HepG2 (cell line): Measurements from ENCODE around the gene ARHGEF38. TPM values are rescaled to one million over a fixed set of nuclear protein-coding genes. Genes with fewer than 3 reads are reported as not detected.
A peak's percentile ranks its signal among the peaks of the same experiment; 100 is the strongest.

Experiments used
- ATAC-seq: fragments of 200-7000 bp; cut with Tn5 transposase; 3 replicates; pipeline ENCODE4 v1.9.1; 2020; ENCODE audit warnings: mild to moderate bottlenecking, moderate library complexity
- BruUV-seq: library from RNA; stranded (reverse); fragments of 400-500 nt; replicated peaks from 2 replicates; lab custom pipeline; 2021; lab: Mats Ljungman, UMichigan
- CTCF ChIA-PET: fragments of 300-600 bp; formaldehyde crosslinking; extraction: SDS; loops from one replicate; lab custom pipeline; 2021; ENCODE audit warnings: low total read pairs, inconsistent platforms, low intra/inter-chr PET ratio; lab: Yijun Ruan, JAX
- POLR2A ChIA-PET: fragments of 350-600 bp; sonication (Branson Sonifier 250); formaldehyde crosslinking; loops from one replicate; lab custom pipeline; 2020; ENCODE audit warnings: antibody characterized with exemption, inconsistent platforms; lab: Yijun Ruan, JAX
- DNase-seq: peaks from one replicate; pipeline ENCODE4 v3.0.0-alpha.2; 2015; ENCODE audit warnings: low spot score
- FAIRE-seq: peaks from 3 replicates; lab custom pipeline; 2011; peaks lifted over from hg19 to GRCh38; lab: Jason Lieb, UNC
- H2AFZ ChIP-seq: one replicate; pipeline ENCODE4 v1.6.1; 2011; ENCODE audit warnings: low read length, inconsistent platforms
- H3K27ac ChIP-seq: fragments of 300-600 bp; 3 replicates; pipeline ENCODE4 v1.8.0; 2011; ENCODE audit warnings: mixed run types, mild to moderate bottlenecking, mixed read lengths, low read length, inconsistent platforms; ENCODE audit not compliant: insufficient read depth; ENCODE audit errors: extremely low read length
- H3K27me3 ChIP-seq, 2 experiments: fragments of 200-600 bp in 1 of 2; 2 replicates in 1 of 2; 3 replicates in 1 of 2; pipeline versions ENCODE4 v1.6.0 to v1.8.0; 2011; ENCODE audit warnings: low read length in 2 of 2, mild to moderate bottlenecking in 2 of 2, moderate library complexity in 2 of 2, inconsistent platforms in 1 of 2; ENCODE audit not compliant: insufficient read depth in 2 of 2, control insufficient read depth in 1 of 2
- H3K36me3 ChIP-seq, 2 experiments: fragments of 200-600 bp in 1 of 2; replicated peaks in 1 of 2; 2 replicates in 1 of 2; 3 replicates in 1 of 2; pipeline versions ENCODE4 v1.5.1 to v1.8.0; 2011; ENCODE audit warnings: low read length in 2 of 2, inconsistent platforms in 1 of 2; ENCODE audit not compliant: insufficient read depth in 2 of 2, control insufficient read depth in 1 of 2
- H3K4me1 ChIP-seq: 2 replicates; pipeline ENCODE4 v1.5.1; 2012; ENCODE audit warnings: low read length, inconsistent platforms; ENCODE audit not compliant: insufficient read depth
- H3K4me2 ChIP-seq: 2 replicates; pipeline ENCODE4 v1.6.0; 2011; ENCODE audit warnings: low read depth, low read length, inconsistent platforms
- H3K4me3 ChIP-seq, 3 experiments: fragments of 200-600 bp in 1 of 3; sonication (generic), shearing (Covaris generic) in 1 of 3; replicated peaks in 1 of 3; 2 replicates each; pipeline ENCODE4 v1.5.1; 2011 to 2016; ENCODE audit warnings: low read length in 3 of 3, inconsistent platforms in 2 of 3, low read depth in 2 of 3, mild to moderate bottlenecking in 2 of 3, control low read depth in 1 of 3, mixed read lengths in 1 of 3; ENCODE audit not compliant: insufficient read depth in 1 of 3
- H3K79me2 ChIP-seq: one replicate; pipeline ENCODE4 v1.6.1; 2011; ENCODE audit warnings: low read length, inconsistent platforms; ENCODE audit not compliant: insufficient read depth
- H3K9ac ChIP-seq: 2 replicates; pipeline ENCODE4 v1.6.0; 2011; ENCODE audit warnings: mild to moderate bottlenecking, low read depth, low read length, inconsistent platforms; ENCODE audit not compliant: insufficient read depth
- H3K9me3 ChIP-seq: 2 replicates; pipeline ENCODE4 v1.5.1; 2012; ENCODE audit warnings: mild to moderate bottlenecking, low read length
- H4K20me1 ChIP-seq: 2 replicates; pipeline ENCODE4 v1.6.0; 2011; ENCODE audit warnings: inconsistent platforms, mild to moderate bottlenecking, low read length, moderate library complexity; ENCODE audit not compliant: insufficient read depth
- MXI1 ChIP-seq: IDR thresholded peaks from 3 replicates; pipeline ENCODE4 v1.6.1; 2012; ENCODE audit warnings: low read depth, low read length, inconsistent platforms, borderline replicate concordance
- MZF1 ChIP-seq: sonication (generic); formaldehyde crosslinking; IDR thresholded peaks from 2 replicates; pipeline ENCODE4 v1.8.1; 2023; ENCODE audit warnings: mild to moderate bottlenecking, missing genetic modification reagents, borderline replicate concordance
- PAF1 ChIP-seq: IDR thresholded peaks from 2 replicates; pipeline ENCODE4 v1.6.1; 2016; ENCODE audit warnings: missing genetic modification reagents, missing compliant biosample characterization
- POLR2A ChIP-seq, 2 experiments: IDR thresholded peaks; 2 replicates each; pipeline ENCODE4 v1.6.1; 2011; ENCODE audit warnings: low read depth in 2 of 2, low read length in 2 of 2, mild to moderate bottlenecking in 1 of 2, moderate library complexity in 1 of 2; ENCODE audit not compliant: insufficient read depth in 1 of 2
- SNRNP70 ChIP-seq: fragments of 200-400 bp; formaldehyde crosslinking; IDR thresholded peaks from 2 replicates; pipeline ENCODE4 v1.6.1; 2017; ENCODE audit warnings: mild to moderate bottlenecking, low read depth, low read length, moderate library complexity
- TCF7 ChIP-seq: sonication (generic); IDR thresholded peaks from 2 replicates; pipeline ENCODE4 v1.6.1; 2016; ENCODE audit warnings: antibody characterized with exemption, low read depth
- TCF7L2 ChIP-seq: IDR thresholded peaks from 2 replicates; pipeline ENCODE4 v1.6.1; 2011; ENCODE audit warnings: mild to moderate bottlenecking, low read depth, low read length, moderate library complexity
- ZFP41 ChIP-seq: sonication (generic); formaldehyde crosslinking; IDR thresholded peaks from 2 replicates; pipeline ENCODE4 v1.4.0; 2020; ENCODE audit warnings: mild to moderate bottlenecking, missing genetic modification reagents, borderline replicate concordance
- ZNF597 ChIP-seq: sonication (generic); formaldehyde crosslinking; IDR thresholded peaks from 2 replicates; pipeline ENCODE4 v1.5.0; 2020; ENCODE audit warnings: missing genetic modification reagents
- WGBS: methylation state at CpG from one replicate; pipeline ENCODE4 v1.1.6; 2017; ENCODE audit warnings: low lambda C conversion rate; 5-methylcytosine and 5-hydroxymethylcytosine counted together
- in situ Hi-C: cut with HindIII; loops from 2 replicates; pipeline ENCODE4 v1.10.0; 2017; ENCODE audit warnings: low pct_unique_long_range_greater_than_20kb; ENCODE audit not compliant: extremely low pct_ligation_motif_present
- intact Hi-C: fragments of 100-400 bp; cut with micrococcal nuclease; formaldehyde crosslinking; loops from one replicate; pipeline ENCODE4 v1.10.0; 2022; ENCODE audit not compliant: unreplicated experiment
- polyA plus RNA-seq, 8 experiments: library from polyadenylated mRNA; depleted of rRNA in 3 of 8; stranded (reverse) in 7 of 8; unstranded in 1 of 8; fragments of >200 nt; fragmentation: Illumina TruSeq in 4 of 8; extraction: Trizol in 4 of 8; gene quantifications; 2 replicates each; pipeline versions ENCODE4 v1.2.1 to v1.2.3, GENCODE V29; 2011 to 2016; ENCODE audit warnings: low read depth in 4 of 8, missing spikeins in 1 of 8, mixed read lengths in 1 of 8; ENCODE audit not compliant: insufficient read depth in 1 of 8
- total RNA-seq, 5 experiments: library from RNA; depleted of rRNA; stranded (reverse); fragments of >200 nt; fragmentation: Illumina TruSeq; extraction: Trizol; gene quantifications; 2 replicates each; pipeline ENCODE4 v1.2.3, GENCODE V29; 2016; ENCODE audit warnings: low read depth in 1 of 5

The ARHGEF38 gene
- total and polyA plus RNA-seq, 2 of the 13 experiments (the other 11 are each of a cell fraction or from before 2014, with no cell fraction given) = not detected

- TF ChIP-seq POLR2A (IDR thresholded peaks at IDR 0.05; ENCODE audit: insufficient read depth in 1 of 2, low read depth in 2 of 2, low read length in 2 of 2) (no peak), MZF1 (no peak), SNRNP70 (no peak), ZNF597 (CRISPR knock-in tag) (no peak), PAF1 (CRISPR knock-in tag) (no peak), MXI1 (no peak)
- TF ChIP-seq, all 625 proteins: peak for 0
Measured at GRCh38 chr4:105591573-105591972, 39.2 kb downstream of the ARHGEF38 start (continued).

- TF ChIP-seq TCF7L2 = no peak
- peak; percentile 27; the same call in 1 of the 2 replicates for TF ChIP-seq TCF7
- TF ChIP-seq ZFP41 = no peak
- TF ChIP-seq, all 625 proteins: peak for 1
- WGBS = under 1% methylated on average over 7 of the region's 7 CpGs
- Histone ChIP-seq H3K27ac (no peak overlapping the region), H3K4me2 (no peak overlapping the region), H3K9me3 (no peaks in the 10 kb centered on the region), H3K4me1 (peaks cover 9% of the 10 kb centered on the region), H3K4me3 (no peak overlapping the region), H4K20me1 (no peaks in the 10 kb centered on the region), H3K9ac (no peak overlapping the region), H2AFZ (no peak overlapping the region), H3K79me2 (no peaks in the 10 kb centered on the region), H3K27me3 (no peaks in the 10 kb centered on the region), H3K36me3 (no peaks in the 10 kb centered on the region)
- no peak for FAIRE-seq
- CTCF ChIA-PET = no interaction called here
- peak; percentile 34 for DNase-seq
- intact Hi-C loops = no loop called here
- in situ Hi-C loops = no loop called here
- POLR2A ChIA-PET = no interaction called here
- ATAC-seq = peak; percentile 33; the same call in 1 of the 3 replicates
- BruUV-seq = no TSS peak
Measured at GRCh38 chr4:105594099-105595010, 41.9 kb downstream of the ARHGEF38 start.
